B cell (primary cell): ENCODE results near the gene CFAP97D2. TPM values are rescaled to one million over a fixed set of nuclear protein-coding genes. Genes with fewer than 3 reads are reported as not detected.
A peak's percentile ranks its signal among the peaks of the same experiment; 100 is the strongest.

Experiments used
- ATAC-seq: fragments of 200-7000 bp; cut with Tn5 transposase; one replicate; pipeline ENCODE4 v1.10.0; 2021; ENCODE audit warnings: low read depth, mild to moderate bottlenecking, moderate number of reproducible peaks, moderate library complexity
- CTCF ChIA-PET: fragments of 350-600 bp; sonication (Branson Sonifier 250); formaldehyde crosslinking; loops from one replicate; lab custom pipeline; 2021; ENCODE audit warnings: antibody characterized with exemption, inconsistent platforms; lab: Charles Lee
- POLR2A ChIA-PET: fragments of 350-600 bp; sonication (Branson Sonifier 250); formaldehyde crosslinking; loops from one replicate; lab custom pipeline; 2021; ENCODE audit warnings: antibody characterized with exemption; lab: Charles Lee
- DNase-seq: peaks from one replicate; pipeline ENCODE4 v3.0.0; 2013
- H2AFZ ChIP-seq: 2 replicates; pipeline ENCODE4 v1.6.1; 2012; ENCODE audit warnings: mild to moderate bottlenecking, low read depth, low read length; ENCODE audit not compliant: insufficient read depth, poor library complexity, severe bottlenecking
- H3K27ac ChIP-seq, 2 donors: 1 replicate in 1 of 2; 2 replicates in 1 of 2; pipeline ENCODE4 v1.5.1; 2012 to 2013; ENCODE audit warnings: low read length in 2 of 2, mild to moderate bottlenecking in 2 of 2, moderate library complexity in 1 of 2
- H3K27me3 ChIP-seq, 4 experiments: fragments of 200-600 bp in 1 of 4; sonication (generic) in 1 of 4; replicated peaks in 1 of 4; 1 replicate in 2 of 4; 2 replicates in 2 of 4; pipeline versions ENCODE4 v1.6.1 to v1.7.0; 2013 to 2016; ENCODE audit warnings: low read length in 3 of 4, mild to moderate bottlenecking in 2 of 4, mixed read lengths in 1 of 4, moderate library complexity in 1 of 4; ENCODE audit not compliant: insufficient read depth in 4 of 4, control insufficient read depth in 3 of 4; ENCODE audit errors: control extremely low read depth in 1 of 4
- H3K36me3 ChIP-seq, 2 experiments: replicated peaks in 1 of 2; 1 replicate in 1 of 2; 2 replicates in 1 of 2; pipeline versions ENCODE4 v1.6.1 to v1.7.1; 2013; ENCODE audit warnings: low read length in 1 of 2; ENCODE audit not compliant: insufficient read depth in 2 of 2, control insufficient read depth in 1 of 2; ENCODE audit errors: control extremely low read depth in 1 of 2, extremely low read depth in 1 of 2
- H3K4me1 ChIP-seq, 2 donors: fragments of 200-600 bp in 1 of 2; sonication (generic) in 1 of 2; 1 replicate in 1 of 2; 2 replicates in 1 of 2; pipeline versions ENCODE4 v1.5.1 to v1.6.1; 2013 to 2017; ENCODE audit warnings: low read length in 2 of 2; ENCODE audit not compliant: control insufficient read depth in 2 of 2, insufficient read depth in 2 of 2
- H3K4me2 ChIP-seq: replicated peaks from 2 replicates; pipeline ENCODE3; 2012; ENCODE audit warnings: mild to moderate bottlenecking, low read depth, low read length; ENCODE audit not compliant: poor library complexity, severe bottlenecking
- H3K4me3 ChIP-seq, 5 experiments: fragments of 200-600 bp in 1 of 5; sonication (generic) in 1 of 5; 1 replicate in 3 of 5; 2 replicates in 2 of 5; pipeline versions ENCODE4 v1.5.1 to v1.7.0; 2011 to 2016; ENCODE audit warnings: low read length in 4 of 5, mild to moderate bottlenecking in 4 of 5, low read depth in 2 of 5, control low read depth in 1 of 5, moderate library complexity in 1 of 5; ENCODE audit not compliant: insufficient read depth in 1 of 5; ENCODE audit errors: control extremely low read depth in 1 of 5, extremely low read depth in 1 of 5
- H3K79me2 ChIP-seq: fragments of 200-600 bp; sonication (generic); one replicate; pipeline ENCODE4 v1.6.0; 2016; ENCODE audit warnings: low read length; ENCODE audit not compliant: control insufficient read depth, insufficient read depth
- H3K9ac ChIP-seq: fragments of 200-600 bp; sonication (generic); 2 replicates; pipeline ENCODE4 v1.6.1; 2017; ENCODE audit warnings: mild to moderate bottlenecking, low read length, moderate library complexity
- H3K9me3 ChIP-seq, 3 donors: one replicate each; pipeline versions ENCODE4 v1.6.1 to v1.7.1; 2013; ENCODE audit warnings: low read length in 2 of 3; ENCODE audit not compliant: control insufficient read depth in 2 of 3, insufficient read depth in 1 of 3; ENCODE audit errors: control extremely low read depth in 1 of 3
- H4K20me1 ChIP-seq: 2 replicates; pipeline ENCODE4 v1.6.0; 2012; ENCODE audit warnings: mild to moderate bottlenecking, low read length; ENCODE audit not compliant: insufficient read depth, control insufficient read depth, poor library complexity, severe bottlenecking
- H3K27ac Mint-ChIP-seq: one replicate; pipeline ENCODE4 v1.8.0; 2021; ENCODE audit warnings: mixed read lengths
- H3K27me3 Mint-ChIP-seq: one replicate; pipeline ENCODE4 v1.8.0; 2021; ENCODE audit warnings: mixed read lengths
- H3K4me1 Mint-ChIP-seq: one replicate; pipeline ENCODE4 v1.8.0; 2021; ENCODE audit warnings: mixed read lengths
- H3K4me3 Mint-ChIP-seq: one replicate; pipeline ENCODE4 v1.8.0; 2021; ENCODE audit warnings: mixed read lengths
- H3K9me3 Mint-ChIP-seq: one replicate; pipeline ENCODE4 v1.8.0; 2022; ENCODE audit warnings: mixed read lengths; ENCODE audit not compliant: insufficient read depth
- EZH2 ChIP-seq: IDR thresholded peaks from 2 replicates; pipeline ENCODE4 v1.6.1; 2012; ENCODE audit warnings: borderline replicate concordance, low read depth, mild to moderate bottlenecking, moderate library complexity, low read length; ENCODE audit not compliant: insufficient read depth, poor library complexity, severe bottlenecking
- WGBS: methylation state at CpG from one replicate; pipeline ENCODE4 v1.1.5; 2013; ENCODE audit warnings: missing lambda C conversion rate; ENCODE audit not compliant: insufficient coverage; 5-methylcytosine and 5-hydroxymethylcytosine counted together
- intact Hi-C: fragments of 100-400 bp; cut with micrococcal nuclease; formaldehyde crosslinking; loops from one replicate; pipeline ENCODE4 v1.10.0; 2022
- polyA plus RNA-seq: library from polyadenylated mRNA; depleted of rRNA; stranded (reverse); fragments of >200 nt; gene quantifications from 2 replicates; pipeline ENCODE4 v1.2.3, GENCODE V29; 2012
- total RNA-seq, 2 donors: library from RNA; stranded (reverse); fragments of 120-200 nt in 1 of 2; gene quantifications; 1 replicate in 1 of 2; 2 replicates in 1 of 2; pipeline versions ENCODE4 v1.2.3 to v1.2.4, GENCODE V29; 2013 to 2022
- TF ChIP-seq, protein P1 (sequence below): fragments of 200-600 bp; IDR thresholded peaks from one replicate; pipeline ENCODE4 v1.8.0; 2022; ENCODE audit warnings: antibody characterized with exemption, mild to moderate bottlenecking

CFAP97D2 gene
- total and polyA plus RNA-seq, 2 donors (not counting 1 experiment from before 2014, with no cell fraction given), result 0.09 to 0.22 TPM

DNA sequence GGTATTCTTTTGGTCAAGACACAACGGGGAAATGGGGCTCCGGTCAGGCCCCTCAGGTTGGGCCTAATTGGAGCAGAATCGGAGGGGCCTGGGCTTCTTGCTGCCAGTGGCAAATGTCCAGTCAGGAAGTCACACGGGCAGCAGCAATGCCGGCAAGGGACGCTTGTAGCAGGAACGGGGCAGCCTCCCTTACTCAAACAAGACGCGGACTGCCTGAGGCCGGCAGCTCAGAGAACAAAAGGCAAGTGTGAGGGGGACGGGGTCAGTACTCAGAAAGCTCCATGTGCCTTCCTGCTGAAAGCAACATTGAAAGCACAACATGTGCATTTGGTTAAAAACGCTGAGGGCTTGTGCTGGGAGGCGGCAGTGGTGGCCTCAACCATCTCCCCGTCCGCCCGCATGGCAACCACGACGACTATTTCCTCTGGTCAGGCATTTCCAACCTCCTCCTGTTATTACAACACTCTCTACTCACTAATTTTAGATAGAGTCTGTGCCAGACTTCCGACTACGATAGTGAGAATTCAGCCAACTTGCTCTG lies 26.2 kb upstream of the CFAP97D2 start:
- H3K4me1 ChIP-seq, result peaks cover 29 to 49% of the 10 kb centered on the region in 2 donors
- ChIA-PET CTCF (no interaction called here), POLR2A (no interaction called here)
- Mint-ChIP-seq H3K9me3 (no peaks in the 10 kb centered on the region), H3K4me3 (no peak overlapping the region), H3K27me3 (peaks cover 13% of the 10 kb centered on the region), H3K27ac (no peak overlapping the region), H3K4me1 (peaks cover 45% of the 10 kb centered on the region)
- no peak overlapping the region for H2AFZ ChIP-seq
- no peaks in the 10 kb centered on the region for H3K9me3 ChIP-seq
- H3K4me3 ChIP-seq, result no peak overlapping the region
- intact Hi-C loops, result no loop called here
- H3K27me3 ChIP-seq, result no peaks in the 10 kb centered on the region
- H3K27ac ChIP-seq, result no peak overlapping the region
- TF ChIP-seq EZH2, result no peak
- TF ChIP-seq, protein P1, sequence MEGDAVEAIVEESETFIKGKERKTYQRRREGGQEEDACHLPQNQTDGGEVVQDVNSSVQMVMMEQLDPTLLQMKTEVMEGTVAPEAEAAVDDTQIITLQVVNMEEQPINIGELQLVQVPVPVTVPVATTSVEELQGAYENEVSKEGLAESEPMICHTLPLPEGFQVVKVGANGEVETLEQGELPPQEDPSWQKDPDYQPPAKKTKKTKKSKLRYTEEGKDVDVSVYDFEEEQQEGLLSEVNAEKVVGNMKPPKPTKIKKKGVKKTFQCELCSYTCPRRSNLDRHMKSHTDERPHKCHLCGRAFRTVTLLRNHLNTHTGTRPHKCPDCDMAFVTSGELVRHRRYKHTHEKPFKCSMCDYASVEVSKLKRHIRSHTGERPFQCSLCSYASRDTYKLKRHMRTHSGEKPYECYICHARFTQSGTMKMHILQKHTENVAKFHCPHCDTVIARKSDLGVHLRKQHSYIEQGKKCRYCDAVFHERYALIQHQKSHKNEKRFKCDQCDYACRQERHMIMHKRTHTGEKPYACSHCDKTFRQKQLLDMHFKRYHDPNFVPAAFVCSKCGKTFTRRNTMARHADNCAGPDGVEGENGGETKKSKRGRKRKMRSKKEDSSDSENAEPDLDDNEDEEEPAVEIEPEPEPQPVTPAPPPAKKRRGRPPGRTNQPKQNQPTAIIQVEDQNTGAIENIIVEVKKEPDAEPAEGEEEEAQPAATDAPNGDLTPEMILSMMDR, result no peak
- 90% methylated on average over 20 of the region's 20 CpGs for WGBS
- DNase-seq (no peak), ATAC-seq (no peak)
- H3K36me3 ChIP-seq, result no peaks in the 10 kb centered on the region
- H3K79me2 ChIP-seq, result peaks cover 12% of the 10 kb centered on the region
- no peak overlapping the region for H3K4me2 ChIP-seq
- no peaks in the 10 kb centered on the region for H4K20me1 ChIP-seq
- H3K9ac ChIP-seq, result no peak overlapping the region

DNA sequence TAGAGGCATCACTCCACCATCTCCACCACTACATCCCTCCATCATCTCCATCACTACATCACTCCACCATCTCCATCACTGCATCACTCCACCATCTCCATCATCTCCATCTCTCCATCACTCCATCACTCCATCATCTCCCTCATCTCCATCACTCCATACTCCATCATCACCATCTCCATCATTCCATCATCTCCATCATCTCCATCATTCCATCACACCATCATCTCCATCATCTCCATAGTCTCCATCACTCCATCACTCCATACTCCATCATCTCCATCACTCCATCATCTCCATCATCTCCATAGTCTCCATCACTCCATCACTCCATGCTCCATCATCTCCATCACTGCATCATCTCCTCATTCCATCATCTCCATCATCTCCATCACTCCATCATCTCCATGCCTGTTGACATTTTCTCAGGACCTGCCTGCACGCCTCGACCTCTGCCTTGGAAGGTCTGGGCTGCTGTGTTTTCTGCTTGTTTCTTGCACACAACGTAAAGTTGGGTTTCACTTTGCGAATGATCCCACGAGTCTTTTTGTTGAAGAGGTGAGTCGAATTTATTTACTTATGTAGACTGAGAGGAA lies 25.5 kb upstream of the CFAP97D2 start:
- Histone ChIP-seq H3K9me3 (no peaks in the 10 kb centered on the region), H3K27me3 (no peaks in the 10 kb centered on the region), H3K36me3 (no peaks in the 10 kb centered on the region), H3K4me1 (peaks cover 22 to 45% of the 10 kb centered on the region in 2 donors), H3K79me2 (peaks cover 12% of the 10 kb centered on the region), H3K4me3 (no peak overlapping the region), H2AFZ (no peak overlapping the region), H4K20me1 (no peaks in the 10 kb centered on the region), H3K9ac (no peak overlapping the region), H3K4me2 (peak overlapping the region; percentile 58), H3K27ac (no peak overlapping the region)
- WGBS, result 100% methylated on average over 3 of the region's 6 CpGs
- no peak for ATAC-seq
- Mint-ChIP-seq H3K27me3 (peaks cover 13% of the 10 kb centered on the region), H3K4me3 (peak overlapping the region; percentile 51), H3K4me1 (peaks cover 45% of the 10 kb centered on the region), H3K27ac (peak overlapping the region; percentile 51), H3K9me3 (no peaks in the 10 kb centered on the region)
- no peak for TF ChIP-seq EZH2
- TF ChIP-seq, protein P1, result no peak
- ChIA-PET CTCF (no interaction called here), POLR2A (no interaction called here)
- DNase-seq, result no peak
- intact Hi-C loops, result no loop called here
